ENCODE data around the gene CBLN4.

- no peak for TF ChIP-seq CTCF (IDR thresholded peaks at IDR 0.05; ENCODE audit: poor library complexity, severe bottlenecking)
- no peak for TF ChIP-seq POLR2AphosphoS5 (IDR thresholded peaks at IDR 0.05)
- no peak for TF ChIP-seq EP300 (conservative IDR thresholded peaks at IDR 0.05; ENCODE audit: poor library complexity, severe bottlenecking)
- no peak for TF ChIP-seq RAD21 (conservative IDR thresholded peaks at IDR 0.05)
- no peak for TF ChIP-seq EZH2 (IDR thresholded peaks at IDR 0.05; ENCODE audit: borderline replicate concordance, insufficient read depth, low read length, poor library complexity, severe bottlenecking)
- no peak for TF ChIP-seq SMC3 (conservative IDR thresholded peaks at IDR 0.05; ENCODE audit: poor library complexity)
- no peak for TF ChIP-seq REST (IDR thresholded peaks at IDR 0.05; ENCODE audit: borderline replicate concordance)
- no peak for TF ChIP-seq TAF1 (IDR thresholded peaks at IDR 0.05; ENCODE audit: low read depth)
Observed at GRCh38 chr20:56001890-56002289, 3.4 kb downstream of the CBLN4 start.

Measured in neural cell (in vitro differentiated cells).